HG03060 (cell line): ENCODE measurements around the gene RAD51B.

Source experiments
- ATAC-seq: cut with Tn5 transposase; IDR thresholded peaks from one replicate; pipeline ENCODE4 v1.9.1; 2021; ENCODE audit warnings: low read depth, moderate number of reproducible peaks; ENCODE audit not compliant: unreplicated experiment

The RAD51B gene

GRCh38 chr14:68222154-68222553 lies 402.6 kb downstream of the RAD51B start:
- ATAC-seq: no peak

DNA sequence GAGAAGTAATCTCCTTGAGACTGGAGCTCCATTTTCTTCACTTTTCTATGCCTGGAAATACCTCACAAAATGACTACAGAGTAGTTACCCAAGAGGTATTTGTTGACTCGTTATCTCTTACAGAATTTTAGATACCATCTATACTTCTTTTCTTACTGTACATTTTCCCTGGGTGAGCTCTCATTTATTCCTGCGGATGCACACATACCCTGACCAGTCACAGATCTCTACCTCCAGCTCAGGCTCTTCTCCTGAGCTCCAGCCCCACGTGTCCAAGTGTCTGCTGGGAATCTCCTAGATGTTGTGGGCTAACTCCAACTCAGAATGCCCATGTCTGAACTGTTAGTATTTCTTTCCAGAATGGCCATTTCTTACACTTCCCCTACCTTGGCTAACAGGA lies 403.1 kb downstream of the RAD51B start:
- ATAC-seq: no peak

GRCh38 chr14:68223631-68224030 lies 404.1 kb downstream of the RAD51B start:
- no peak for ATAC-seq

- ATAC-seq: no peak
Measured at GRCh38 chr14:68225321-68225720, 405.7 kb downstream of the RAD51B start.

DNA sequence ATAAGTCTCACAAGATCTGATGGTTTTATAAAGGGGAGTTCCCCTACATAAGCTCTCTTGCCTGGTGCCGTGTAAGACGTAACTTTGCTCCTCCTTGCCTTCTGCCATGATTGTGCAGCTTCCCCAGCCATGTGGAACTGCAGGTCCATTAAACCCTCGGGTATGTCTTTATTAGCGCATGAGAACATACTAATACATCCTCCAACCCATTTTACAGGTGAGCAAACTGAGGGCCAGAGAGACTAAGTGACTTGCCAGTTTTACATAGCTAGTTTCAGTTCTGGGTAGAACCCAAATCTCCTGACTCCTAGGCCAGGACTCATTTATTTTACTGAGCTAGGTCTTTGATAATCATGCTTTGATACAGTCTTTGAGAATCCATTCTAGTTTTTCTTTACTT lies 406.9 kb downstream of the RAD51B start:
- ATAC-seq: no peak

GRCh38 chr14:68228656-68229055 lies 409.1 kb downstream of the RAD51B start:
- ATAC-seq: no peak

GRCh38 chr14:68229423-68230100 lies 410.0 kb downstream of the RAD51B start:
- no peak for ATAC-seq

- ATAC-seq: no peak
Measured at GRCh38 chr14:68230202-68230949, 410.8 kb downstream of the RAD51B start.

DNA sequence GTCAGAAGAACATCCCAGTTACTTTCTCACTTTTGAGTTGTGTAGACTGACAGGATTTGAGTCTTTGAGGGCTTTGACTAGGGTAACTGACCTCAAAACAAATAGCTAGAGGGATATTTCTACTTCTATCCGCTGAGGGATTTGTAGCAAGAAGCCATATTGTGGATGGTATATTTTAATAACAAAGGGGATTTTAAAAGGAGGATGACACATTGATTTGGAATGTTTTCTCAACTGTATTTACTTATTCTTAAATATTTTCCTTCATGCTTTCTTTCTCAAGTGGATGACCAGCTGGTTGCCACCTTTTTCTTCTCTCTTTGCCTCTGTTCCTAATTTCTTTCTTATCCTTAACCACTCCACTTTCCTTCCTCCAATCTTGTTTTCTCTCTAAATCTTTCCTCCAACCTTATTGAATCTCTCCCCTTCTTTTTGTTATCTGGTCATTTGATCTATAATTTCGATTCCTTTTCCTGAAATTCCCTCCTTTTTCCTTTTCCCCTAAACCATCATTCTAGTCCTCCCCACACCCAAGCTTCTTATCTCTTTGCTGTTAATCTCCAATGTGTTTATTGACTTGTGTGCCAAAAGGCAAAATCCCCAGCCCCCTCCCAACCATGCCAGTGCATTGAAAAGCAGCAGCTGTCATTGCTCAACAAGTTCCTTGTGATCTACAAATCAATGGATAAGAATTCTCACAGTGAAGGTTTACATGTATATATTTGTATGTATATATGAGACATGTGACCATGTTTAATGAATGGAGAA lies 411.6 kb downstream of the RAD51B start:
- no peak for ATAC-seq

DNA sequence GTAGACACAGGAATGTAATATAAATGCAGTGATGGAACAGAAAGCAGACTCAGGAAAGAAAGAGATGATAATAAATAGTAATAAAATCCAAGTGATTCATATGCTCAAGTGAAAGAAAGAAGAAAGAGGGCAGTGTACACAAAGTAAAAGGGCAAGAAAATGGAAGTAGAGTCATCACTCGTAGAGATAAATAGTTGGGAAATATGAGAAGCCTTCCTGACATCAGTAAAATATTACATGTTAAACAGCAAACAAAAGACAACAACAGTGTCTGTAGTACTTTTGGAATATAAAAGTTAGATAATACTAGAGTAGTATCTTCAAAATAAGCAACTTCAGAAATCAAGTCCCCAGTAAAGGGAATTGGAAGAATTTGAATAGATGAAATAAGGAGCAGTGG lies 412.3 kb downstream of the RAD51B start:
- ATAC-seq: no peak

GRCh38 chr14:68232300-68233055 lies 412.9 kb downstream of the RAD51B start:
- peak; percentile 66 for ATAC-seq

DNA sequence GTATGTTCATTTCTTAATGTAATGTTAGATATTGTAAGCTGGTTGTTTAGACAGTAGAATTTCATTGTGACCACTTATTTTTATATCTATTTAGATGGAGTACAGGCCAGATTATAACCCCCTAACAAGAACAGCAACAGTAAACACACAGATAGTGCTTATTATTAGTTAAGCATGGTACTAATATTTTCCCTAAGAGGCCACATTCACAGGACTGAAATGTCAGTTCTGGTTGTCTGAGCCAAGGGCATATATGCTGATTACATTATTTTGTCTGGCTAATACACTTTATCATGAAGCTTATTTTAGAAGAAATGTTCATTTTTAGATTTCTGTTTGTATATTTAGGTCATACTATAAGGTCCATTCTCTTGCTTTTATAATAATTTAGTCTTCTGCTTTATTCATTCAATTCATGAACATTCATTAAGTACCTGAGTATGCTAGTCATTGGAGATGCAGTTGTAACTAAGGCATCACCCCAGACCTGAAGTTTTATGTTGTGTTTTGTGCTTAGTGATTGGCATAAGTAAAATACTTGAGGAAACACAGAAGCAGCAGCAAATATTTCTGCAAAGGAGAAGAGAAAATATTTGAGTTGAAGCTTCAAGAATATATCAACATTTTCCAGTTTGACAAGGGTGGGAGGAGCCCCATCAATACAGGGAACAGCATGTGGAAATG lies 413.7 kb downstream of the RAD51B start:
- ATAC-seq: no peak

DNA sequence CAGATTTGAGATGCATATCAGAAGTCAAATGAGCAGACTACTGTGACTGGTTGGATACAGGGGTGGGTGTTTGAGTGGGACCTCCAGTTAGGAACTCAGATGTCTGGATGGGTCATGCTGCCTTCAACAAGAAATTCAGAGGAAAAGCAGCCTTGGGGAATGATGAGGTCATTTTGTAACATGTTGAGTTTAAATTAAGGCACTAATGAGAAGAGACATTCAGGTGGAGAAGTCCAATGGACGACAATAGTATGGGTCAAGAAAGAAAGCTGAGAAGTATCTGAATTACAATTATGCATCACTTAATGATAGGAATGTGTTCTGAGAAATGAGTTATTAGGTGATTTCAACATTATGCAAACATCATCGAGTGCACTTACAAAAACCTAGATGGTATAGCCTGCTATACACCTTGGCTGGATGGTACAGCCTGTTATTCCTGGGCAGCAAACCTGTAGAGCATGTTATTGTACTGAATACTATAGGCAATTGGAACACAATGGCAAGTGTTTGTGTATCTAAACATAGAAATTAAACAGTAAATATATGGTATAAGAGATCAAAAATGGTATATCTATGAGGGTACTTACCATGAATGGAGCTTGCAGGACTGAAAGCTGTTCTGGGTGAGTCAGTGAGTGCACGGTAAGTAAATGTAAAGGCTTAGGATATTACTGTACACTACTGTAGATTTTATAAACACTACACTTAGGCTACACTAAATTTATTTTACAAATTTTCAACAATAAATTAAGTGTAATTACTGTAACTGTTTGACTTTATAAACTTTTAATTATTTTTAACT lies 414.7 kb downstream of the RAD51B start:
- no peak for ATAC-seq

DNA sequence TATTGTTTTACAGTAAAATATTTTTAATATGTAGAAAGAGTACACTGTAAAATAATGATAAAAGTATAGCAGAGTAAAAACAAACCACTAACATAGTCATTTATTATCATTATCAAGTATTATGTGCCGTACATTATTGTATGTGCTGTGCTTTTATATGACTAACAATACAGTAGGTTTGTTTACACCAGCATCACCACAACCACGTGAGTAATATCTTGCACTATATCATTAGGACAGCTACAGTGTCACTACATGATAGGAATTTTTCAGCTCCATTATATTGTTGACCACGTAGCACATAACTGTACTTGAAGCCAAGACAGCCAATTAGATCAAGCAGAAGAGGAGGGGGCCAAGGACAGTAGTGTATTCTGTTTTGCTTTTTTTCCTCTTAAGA lies 415.4 kb downstream of the RAD51B start:
- no peak for ATAC-seq

DNA sequence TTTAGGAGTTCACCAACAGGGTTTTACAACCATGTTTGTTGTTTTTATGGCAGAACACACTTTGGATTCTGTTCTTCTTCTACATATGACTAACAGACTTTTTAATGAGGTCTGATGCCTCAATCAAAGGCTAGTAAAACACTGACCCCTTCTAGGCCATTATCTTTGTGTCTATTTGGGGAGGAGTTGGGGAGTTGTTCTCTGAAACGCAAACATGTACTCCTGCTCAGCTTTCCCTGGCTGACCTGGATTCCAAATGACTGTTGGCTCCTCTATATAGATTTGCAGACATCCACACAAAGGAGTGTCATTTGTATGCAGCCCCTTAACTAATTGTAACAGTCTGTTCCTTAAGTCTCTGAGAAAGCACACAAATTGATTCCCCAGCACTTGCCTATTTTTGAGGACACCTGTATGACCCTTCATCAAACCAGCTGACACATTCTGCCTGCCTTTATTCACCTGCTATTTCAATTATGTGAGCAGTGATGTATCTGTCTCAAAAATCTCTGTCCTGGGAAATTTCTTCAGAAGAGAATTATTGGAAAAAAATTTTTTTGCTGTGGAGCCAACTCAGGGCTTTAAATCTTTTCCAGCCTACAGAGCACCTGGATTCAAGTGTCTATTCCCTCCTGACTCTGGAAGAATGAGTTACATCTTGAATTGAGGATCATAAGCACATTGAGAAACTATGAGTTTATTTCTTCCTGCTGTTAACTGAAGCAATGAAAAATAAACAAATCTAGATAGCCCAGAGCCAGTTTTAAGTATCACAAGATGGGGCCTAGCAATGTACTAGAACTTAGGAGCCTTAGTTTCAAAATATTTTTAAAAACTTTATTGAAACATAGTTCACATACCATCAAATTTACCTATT lies 417.2 kb downstream of the RAD51B start:
- ATAC-seq: no peak

GRCh38 chr14:68238551-68238950 lies 419.0 kb downstream of the RAD51B start:
- no peak for ATAC-seq

DNA sequence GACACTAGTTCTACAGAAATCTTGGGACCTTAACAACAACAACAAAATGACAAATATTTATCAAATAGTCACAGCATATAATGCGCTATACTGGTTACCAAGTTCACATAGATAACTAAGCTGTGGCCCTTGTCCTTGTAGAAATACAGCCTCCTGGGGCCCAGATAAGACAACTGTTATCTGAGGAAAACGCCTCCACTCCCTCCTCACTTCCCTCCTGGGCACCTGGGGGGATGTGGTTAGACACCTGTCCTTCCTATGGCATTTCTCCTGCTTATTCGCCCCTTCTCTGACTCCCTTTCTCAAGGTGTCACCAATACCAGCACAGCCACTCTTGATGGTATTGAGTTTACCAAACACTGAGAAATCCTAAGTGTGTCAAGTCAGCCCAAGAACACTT lies 419.4 kb downstream of the RAD51B start:
- ATAC-seq: no peak

DNA sequence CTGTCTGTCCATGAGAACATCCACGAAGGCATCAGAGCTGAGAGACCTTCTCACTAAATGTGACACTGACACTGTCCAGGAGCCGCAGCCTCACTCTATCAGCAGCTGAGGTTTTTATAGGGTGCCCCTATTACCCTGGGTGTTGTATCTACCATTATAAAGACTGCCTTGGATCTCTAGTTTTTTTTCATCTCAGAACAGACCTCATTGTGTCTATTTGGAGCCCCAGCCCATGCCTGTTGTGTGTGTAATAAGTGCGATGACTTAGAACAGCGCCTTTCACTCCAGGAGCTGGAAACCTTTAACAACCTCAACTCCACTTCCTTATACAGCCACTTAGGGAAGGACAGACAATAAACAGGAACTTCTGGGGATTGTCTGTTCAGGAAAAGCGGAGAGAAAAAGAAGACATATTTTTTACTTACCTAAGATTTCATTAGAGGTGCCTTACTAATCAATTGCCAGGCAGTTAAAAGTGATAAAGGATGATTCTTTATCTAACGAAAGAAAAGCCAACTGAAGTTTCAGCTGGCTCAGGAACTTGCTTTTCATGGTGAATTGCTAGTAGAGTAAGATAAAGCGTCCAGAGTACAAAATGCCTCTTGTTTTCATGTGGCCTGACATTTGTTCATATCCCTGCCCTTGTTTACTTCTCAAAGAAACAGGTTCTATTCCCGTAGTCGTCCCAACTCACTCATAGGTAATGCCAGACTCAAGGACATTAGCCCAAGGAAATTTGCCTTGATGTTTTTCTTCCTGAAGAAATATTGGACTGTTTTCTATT lies 420.6 kb downstream of the RAD51B start:
- ATAC-seq: no peak
